Pulmonary artery endothelial cell (primary cell): ENCODE measurements around the gene GRID2IP. TPM values are rescaled to one million over a fixed set of nuclear protein-coding genes. Genes with fewer than 3 reads are reported as not detected.
"Not testable (repeated sequence)": the region's sequence is repeated elsewhere in the genome, so short reads cannot be mapped to it uniquely, and the experiment has no call there.

Source experiments
- DNase-seq: peaks from one replicate; pipeline ENCODE4 v3.0.0-alpha.2; 2011; ENCODE audit warnings: low read depth, low spot score
- total RNA-seq: library from RNA; depleted of rRNA; stranded (reverse); fragments of >200 nt; gene quantifications from 2 replicates; pipeline ENCODE4 v1.2.3, GENCODE V29; 2014

GRID2IP gene
- total RNA-seq: 0.04 TPM in 1 of 2 replicates, not detected in the other

DNA sequence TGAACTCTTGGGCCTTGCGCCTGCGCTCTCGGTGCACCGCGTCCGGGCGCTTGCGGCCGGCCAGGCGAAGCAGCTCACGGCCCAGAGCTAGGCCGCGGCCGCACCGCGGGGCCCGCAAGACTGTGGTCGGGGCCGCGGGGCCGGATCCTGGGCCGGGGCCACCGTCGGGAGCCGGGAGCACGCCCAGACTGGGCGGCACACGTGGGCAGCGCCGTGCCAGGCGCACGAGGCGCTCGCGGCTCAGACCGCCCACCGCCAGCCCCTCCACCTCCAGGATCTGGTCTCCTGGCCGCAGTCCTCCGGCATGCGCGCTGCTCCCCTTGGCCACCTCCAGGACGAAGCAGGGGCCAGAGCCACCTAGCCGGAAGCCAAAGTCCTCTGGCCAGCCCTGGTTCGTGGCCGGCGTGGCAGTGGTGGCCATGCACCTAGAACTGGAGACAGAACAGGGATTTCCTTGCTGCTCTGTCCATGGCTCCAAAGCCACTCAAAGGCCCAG, at the start of gene GRID2IP:
Gene GRID2IP (minus strand): TSS at position 446 of the 496 bp plus-strand sequence. CDS start 25 bp downstream, at position 421.
- no peak for DNase-seq

DNA sequence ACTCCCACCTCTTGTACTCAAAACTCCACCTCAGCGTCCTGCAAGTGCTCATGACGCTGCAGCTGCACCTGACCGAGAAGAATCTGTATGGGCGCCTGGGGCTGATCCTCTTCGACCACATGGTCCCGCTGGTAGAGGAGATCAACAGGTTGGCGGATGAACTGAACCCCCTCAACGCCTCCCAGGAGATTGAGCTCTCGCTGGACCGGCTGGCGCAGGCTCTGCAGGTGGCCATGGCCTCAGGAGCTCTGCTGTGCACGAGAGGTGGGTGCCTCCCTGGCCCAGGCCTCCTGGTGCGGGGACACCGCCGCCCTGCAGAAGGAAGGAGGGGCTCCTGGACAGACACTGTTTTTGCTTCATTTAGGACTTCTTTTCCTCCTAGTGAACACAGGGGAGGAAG, 48.8 kb upstream of the GRID2IP start:
- no peak for DNase-seq

DNA sequence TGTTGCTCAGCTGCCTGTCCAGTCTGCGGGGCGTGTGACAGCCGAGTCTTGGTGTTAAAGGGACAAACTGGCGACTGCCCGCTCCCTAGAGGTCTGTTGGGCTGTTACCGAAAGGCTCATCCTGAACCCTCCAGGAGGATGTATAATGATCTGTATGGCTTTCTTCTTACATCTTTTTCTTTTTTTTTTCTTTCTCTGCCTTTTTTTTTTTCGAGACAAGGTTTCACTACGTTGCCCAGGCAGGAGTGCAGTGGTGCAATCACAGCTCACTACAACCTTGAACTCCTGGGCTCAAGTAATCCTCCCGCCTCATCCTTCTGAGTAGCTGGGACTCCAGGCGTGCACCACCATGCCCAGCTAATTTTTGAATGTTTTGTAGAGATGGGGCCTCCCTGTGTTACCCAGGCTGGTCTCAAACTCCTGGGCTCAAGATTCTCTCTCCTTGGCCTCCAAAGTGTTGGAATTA, 39.4 kb upstream of the GRID2IP start:
- no peak for DNase-seq

DNA sequence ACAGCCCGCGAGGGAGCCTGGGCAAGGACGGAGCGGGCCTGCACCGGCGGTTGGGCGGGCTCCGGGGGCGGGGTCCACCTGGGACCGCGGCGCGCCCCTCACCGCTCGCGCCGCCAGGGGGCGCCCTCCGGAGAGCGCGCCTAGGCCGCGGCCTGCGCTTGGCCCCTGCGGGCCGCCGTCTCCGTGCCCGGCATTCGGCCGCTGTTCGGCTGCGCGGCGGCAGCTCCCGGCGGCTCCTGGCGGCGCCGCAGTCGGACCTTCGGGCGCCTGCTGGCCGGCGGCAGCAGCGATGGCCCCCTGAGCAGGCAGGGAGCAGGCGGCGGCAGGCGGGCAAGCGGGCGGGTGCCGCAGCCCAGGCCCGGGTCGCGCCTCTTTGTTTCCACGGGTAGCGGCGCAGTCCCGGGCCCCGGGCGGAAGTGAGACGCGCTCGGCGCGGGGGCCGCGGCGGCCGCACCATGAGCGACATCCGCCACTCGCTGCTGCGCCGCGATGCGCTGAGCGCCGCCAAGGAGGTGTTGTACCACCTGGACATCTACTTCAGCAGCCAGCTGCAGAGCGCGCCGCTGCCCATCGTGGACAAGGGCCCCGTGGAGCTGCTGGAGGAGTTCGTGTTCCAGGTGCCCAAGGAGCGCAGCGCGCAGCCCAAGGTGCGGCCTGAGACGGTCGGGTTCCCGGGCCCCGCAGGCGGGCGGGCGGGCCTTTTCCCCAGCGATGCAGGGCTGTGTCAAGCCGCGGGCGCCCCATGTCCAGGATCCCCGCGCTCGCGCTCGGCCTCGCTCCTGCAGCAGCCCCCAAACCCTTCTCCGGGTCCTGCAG, 38.8 kb upstream of the GRID2IP start, which contains the start of gene INTS15:
Gene INTS15 (plus strand): TSS at position 193 of the 816 bp plus-strand sequence. CDS start 263 bp downstream, at position 456.
- peak; percentile 22 for DNase-seq

DNA sequence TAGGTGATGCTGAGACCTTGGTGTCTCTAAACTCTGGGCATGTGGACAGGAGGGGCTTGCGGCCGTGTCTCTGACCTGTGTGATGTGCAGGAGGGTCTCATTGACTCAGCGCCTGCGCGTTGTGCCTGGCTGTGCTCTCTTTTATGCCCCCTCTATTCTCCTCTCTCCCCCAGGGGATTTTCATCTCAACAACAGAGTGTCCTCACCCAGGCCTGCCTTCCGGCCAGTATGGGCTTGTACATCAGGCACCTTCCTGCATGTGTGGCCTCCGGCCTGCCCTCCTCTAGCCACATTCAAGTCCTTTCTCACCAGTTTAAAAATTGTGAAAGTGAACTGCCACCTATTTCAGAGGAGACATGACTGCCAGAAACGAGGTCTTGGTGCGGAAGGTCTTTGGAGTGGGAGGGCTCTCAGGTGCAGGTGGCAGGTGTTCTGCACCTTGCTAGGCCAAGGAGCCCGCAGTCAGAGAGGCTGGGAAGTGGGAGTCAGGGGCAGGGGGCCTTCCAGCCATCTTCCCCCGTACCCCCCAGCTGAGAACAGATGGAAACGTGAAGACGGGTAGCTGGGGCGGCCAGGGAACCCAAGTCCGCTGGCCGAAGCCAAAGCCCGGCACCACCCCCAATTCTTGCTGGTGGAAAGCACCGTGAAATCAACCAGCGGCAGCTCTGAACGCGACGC, 38.0 kb upstream of the GRID2IP start:
- no peak for DNase-seq

DNA sequence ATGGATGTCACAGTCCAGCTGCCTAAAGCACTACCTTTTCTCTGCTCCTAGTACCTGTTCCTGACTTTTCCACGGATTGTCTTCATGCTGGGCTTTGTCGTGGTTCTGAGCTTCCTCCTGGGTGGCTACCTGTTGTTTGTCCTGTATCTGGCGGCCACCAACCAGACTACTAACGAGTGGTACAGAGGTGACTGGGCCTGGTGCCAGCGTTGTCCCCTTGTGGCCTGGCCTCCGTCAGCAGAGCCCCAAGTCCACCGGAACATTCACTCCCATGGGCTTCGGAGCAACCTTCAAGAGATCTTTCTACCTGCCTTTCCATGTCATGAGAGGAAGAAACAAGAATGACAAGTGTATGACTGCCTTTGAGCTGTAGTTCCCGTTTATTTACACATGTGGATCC, 37.3 kb upstream of the GRID2IP start:
- DNase-seq: no peak

DNA sequence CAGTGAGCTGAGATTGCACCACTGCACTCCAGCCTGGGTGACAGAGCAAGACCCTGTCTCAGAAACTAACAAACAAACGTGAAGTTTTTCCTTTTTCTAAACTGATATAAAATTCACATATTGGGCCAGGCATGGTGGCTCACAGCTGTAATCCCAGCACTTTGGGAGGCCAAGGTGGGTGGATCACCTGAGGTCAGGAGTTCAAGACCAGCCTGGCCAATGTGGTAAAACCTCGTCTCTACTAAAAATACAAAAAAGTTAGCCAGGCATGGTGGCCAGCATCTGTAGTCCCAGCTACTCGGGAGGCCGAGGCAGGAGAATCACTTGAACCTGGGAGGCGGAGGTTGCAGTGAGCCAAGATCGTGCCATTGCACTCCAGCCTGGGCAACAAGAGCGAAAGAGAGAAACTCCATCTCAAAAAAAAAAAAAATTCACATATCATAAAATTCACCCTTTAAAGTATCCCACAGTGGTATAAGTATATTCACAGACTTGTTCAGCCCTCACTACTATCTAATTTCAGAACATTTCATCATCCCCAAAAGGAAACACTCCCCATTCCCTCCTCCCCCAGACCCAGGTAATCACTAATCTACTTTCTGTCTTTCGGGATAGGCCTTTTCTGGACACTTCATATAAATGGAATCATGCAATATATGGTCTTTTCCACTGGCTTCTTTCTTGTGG, 34.6 kb upstream of the GRID2IP start:
- not testable (repeated sequence) for DNase-seq

DNA sequence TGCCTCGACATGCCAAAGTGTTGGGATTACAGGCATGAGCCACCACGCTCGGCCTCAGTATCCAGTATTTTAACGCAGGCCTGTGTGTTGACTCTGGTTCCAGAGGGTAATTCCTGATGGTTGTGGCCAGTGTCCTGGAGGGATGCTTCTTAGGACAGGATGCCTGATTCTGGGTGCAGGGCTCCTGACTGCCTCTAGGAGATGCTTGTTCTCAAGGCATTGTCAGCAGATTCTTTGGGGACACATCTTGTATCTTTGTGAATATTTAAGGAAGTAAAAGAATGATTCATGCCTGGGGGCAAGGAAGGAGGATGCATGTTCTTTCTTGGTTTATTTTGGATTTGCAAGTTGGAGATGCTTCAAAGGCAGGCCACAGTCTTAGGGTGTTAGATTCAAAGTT, 28.2 kb upstream of the GRID2IP start:
- DNase-seq: no peak

DNA sequence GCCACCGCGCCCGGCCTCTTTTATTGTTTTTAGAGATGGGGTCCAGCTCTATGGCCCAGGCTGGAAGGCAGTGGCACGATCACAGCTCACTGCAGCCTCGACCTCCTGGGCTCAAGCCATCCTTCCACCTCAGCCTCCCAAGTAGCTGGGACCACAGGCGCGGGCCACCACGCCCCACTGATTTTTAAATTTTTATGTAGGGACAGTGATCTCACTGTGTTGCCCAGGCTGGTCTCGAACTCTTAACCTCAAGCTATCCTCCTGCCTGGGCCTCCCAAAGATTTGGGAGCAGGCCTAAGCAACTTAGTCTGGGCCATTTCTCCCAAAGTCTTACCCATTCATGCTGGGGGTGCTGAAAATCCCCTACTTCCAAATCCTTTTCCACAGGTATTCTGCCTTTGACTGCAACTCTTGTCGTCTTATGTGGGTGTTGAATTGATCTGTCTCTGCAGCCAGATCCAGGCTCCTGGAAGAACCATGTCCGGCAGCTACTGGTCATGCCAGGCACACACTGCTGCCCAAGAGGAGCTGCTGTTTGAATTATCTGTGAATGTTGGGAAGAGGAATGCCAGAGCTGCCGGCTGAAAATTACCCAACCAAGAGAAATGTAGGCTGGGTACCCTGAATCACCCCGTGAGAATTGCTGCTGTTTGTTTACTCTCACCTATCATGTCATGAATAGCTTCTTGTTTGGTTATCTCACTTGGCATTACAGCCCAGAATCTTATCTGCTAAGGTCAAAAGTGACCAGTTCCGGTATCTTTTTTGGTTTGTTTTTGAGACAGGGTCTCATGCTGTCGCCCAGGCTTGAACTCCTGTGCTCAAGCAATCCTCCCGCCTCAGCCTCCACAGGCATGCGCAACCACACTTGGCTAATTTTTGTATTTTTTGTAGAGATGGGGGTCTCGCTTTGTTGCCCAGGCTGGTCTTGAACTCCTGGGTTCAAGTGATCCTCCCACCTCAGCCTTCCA, 27.1 kb upstream of the GRID2IP start:
- DNase-seq: no peak

DNA sequence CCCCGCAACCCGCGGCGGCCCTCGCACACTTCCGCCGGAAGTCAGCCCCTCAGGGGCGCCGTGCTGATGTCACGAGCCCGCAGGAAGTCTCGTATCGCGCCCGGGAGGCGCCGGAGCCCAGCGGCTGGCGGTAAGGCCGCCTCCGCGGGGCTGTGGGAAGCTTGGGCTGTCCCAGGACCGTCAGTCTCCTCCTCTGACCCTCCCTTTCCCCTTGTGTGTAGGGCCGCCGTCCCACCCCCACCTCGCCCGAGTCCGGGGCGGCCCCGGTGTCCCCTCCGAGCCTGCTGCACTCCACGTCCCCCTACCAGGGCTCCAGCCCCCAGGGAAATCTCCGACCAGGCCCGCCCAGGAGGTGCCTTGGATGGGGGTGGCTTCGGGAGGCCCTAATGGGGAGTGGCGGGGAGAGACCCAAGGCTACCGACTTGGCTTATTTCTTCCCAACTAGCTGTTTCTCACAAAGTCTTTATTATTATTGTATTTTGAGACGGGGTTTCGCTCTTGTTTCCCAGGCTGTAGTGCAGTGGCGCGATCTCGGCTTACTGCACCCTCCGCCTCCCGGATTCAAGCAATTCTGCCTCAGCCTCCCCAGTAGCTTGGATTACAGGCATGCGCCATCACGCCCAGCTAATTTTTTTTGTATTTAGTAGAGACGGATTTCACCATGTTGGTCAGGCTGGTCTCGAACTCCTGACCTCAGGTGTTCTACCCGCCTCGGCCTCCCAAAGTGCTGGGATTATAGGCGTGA, 26.3 kb upstream of the GRID2IP start, which contains the start of gene ZDHHC4:
Gene ZDHHC4 (plus strand): TSS at position 86 of the 745 bp plus-strand sequence. CDS start 3,108 bp downstream, outside the sequence.
- DNase-seq: peak; percentile 49

DNA sequence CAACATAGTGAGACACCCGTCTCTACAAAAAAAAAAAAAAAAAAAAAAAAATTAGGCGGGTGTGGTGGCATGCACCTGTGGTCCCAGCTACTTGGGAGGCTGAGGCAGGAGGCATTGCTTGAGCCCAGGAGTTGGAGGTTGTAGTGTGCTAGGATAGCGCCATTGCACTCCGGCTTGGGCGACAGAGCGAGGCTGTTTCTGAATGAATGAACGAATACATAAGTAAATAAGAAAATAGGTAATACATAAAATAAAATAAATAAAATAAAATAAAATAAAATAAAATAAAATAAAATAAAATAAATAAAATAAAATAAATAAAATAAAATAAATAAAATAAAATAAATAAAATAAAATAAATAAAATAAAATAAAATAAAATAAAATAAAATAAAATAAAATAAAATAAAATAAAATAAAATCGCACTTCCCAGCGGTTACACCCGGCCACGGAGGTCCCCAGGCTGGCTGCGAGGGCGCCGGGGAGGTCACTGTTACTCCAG, 25.7 kb upstream of the GRID2IP start:
- DNase-seq: not testable (repeated sequence)

DNA sequence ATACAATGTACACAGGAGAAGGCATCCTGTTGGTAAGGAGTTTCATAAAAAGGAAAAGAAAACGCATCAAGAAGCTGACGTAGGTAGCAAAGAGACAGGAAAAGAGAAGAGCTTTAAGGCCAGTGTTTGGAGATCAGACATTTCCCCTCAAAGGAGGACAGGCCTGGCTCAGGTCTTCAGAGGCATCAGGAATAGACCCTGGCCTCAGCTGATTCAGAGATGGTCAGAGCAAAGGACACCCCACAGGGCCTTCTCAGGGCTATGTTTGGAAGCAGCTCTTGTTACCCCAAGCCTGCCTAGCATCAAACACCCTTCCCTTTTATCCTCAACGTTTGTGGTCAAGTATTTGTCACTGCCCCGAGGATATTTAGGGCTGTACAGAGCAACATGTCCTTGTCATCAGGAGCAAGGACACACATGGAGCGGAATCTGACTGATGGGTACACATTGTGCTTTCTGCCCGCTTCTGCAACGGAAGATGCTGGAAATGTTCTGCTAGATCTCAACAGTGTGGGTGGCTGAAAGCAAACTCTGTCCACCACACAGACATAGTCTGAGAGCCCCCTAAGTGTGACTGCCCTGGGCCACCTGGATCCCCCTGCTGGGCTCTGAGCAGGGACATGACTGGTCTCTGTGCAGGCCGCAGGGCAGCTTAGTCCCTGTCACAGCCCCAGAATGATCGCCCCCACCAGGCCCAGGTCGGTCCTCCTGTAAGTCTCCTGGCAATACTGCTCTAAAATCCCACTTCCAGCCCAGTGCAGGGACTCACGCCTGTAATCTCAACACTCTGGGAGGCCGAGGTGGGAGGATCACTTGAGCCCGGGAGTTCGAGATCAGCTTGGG, 25.0 kb upstream of the GRID2IP start:
- DNase-seq: no peak

DNA sequence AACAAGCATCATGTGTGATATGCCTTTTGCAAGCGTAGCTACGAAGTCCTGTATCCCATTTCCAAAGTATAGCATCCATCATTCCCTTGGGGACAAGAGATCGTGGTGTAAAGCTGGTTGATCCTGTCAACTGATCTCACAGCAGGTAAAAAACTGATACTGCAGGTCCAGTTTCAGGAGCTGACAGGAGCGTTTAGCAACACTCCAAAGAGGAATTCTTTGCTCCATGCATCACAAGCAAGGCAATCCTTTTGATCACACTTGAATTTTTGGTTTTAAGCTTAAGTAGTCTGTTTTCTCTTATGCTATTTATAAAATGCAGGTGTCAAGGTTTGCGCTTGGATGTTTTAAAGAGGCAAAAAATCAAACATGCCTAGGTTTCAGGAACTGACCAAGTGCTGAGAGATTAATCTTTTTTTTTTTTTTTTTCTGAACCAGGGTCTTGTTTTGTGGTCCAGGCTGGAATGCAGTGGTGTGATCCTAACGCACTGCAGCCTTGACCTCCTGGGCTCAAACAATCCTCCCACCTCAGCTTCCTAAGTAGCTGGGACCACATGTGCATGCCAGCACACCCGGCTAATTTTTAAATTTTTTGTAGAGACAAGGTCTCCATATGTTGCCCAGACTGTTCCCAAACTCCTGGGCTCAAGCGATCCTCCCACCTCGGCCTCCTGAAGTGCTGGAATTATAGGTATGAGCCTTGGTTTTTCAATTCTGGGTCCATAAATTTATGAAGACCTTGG, 24.2 kb upstream of the GRID2IP start:
- no peak for DNase-seq

DNA sequence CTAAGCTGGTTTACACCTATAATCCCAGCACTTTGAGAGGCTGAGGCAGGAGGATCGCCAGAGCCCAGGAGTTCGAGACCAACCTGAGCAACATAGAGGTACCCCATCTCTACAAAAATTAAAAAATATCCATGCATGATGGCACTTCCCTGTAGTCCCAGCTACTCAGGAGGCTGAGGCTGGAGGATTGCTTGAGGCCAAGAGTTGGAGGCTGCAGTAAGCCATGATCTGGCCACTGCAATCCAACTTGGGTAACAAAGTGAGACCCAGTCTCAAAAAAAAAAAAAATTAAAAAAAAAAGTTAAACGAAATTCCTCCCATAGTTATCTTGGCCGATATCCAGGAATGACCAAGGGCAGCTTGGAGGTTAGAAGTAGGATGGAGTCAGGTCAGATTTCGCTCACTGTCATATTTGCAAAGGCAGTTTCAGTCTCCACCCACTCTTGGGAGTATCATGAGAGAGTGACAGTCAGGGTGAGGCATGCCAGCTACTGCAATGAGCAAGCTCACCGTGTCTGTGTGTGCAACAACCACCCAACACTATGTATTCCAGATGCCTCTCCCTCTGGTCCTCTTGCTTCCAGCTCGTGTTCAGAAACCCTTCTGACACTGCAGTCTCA, 20.0 kb upstream of the GRID2IP start:
- no peak for DNase-seq

DNA sequence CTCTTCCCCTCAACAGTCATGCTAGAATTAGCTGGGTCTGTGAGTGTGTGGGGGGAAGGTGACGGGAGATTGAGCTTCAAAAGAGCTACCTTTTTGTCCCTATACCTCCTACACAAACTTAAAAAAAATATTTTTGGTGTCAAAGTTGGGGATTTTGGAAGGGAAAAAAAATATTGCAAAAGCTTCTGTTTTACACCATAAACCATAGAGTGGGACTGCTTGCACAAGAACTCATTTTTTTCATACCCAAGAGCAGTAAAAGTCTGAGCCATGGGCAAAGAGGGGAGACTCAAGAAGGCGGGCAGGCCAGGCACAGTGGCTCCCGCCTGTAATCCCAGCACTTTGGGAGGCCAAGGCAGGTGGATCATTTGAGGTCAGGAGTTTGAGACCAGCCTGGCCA, 16.6 kb upstream of the GRID2IP start:
- no peak for DNase-seq

DNA sequence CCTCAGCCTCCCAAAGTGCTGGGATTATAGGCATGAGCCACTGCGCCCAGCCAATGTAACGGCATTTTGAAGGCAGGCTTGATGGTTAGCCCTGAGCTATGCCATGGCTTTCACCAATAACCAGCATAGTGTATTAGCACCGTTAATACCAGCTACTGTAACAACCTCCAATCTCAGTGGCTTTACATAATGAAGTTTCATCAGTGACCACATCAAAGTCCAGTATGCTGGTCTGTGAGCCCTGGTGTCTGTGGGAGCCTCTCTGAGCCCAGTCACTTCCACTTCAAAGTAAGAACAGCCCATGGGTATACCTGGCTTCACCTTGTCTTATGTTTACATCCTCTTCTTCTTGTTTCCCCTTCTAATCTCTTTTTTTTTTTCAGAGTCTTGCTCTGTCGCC, 14.4 kb upstream of the GRID2IP start:
- no peak for DNase-seq
